GM20000 (cell line): Measurements from ENCODE around the gene CDKAL1.
"Not testable (repeated sequence)": the region's sequence is repeated elsewhere in the genome, so short reads cannot be mapped to it uniquely, and the experiment has no call there.

Experiments
- DNase-seq: peaks from one replicate; pipeline ENCODE4 v3.0.0; 2012; ENCODE audit warnings: low spot score
- TF ChIP-seq, protein P1 (sequence below): IDR thresholded peaks from 2 replicates; pipeline ENCODE4 v1.5.1; 2012; ENCODE audit warnings: mild to moderate bottlenecking, control low read depth; ENCODE audit errors: extremely low read depth, missing control alignments

Gene CDKAL1

DNA sequence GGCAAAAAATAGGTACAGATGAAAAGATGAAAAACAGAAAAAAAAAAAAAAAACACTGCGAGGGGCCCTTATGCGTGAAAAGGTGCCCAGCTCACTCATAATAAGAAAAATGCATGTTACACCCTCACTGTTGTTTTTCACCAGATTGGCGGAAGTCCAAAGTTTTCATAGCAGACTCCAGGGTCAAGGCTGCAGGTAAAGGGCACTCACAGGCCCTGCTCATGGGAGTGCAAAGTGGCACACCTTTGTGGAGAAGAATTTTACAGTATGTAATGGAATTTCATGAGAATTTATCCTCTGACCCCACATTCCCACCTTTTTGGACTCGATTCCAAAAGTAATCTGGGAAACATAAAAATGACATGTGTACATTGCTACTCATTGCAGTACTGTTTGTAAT is 108.2 kb downstream of the CDKAL1 start:
- no peak for DNase-seq
- TF ChIP-seq, protein P1, sequence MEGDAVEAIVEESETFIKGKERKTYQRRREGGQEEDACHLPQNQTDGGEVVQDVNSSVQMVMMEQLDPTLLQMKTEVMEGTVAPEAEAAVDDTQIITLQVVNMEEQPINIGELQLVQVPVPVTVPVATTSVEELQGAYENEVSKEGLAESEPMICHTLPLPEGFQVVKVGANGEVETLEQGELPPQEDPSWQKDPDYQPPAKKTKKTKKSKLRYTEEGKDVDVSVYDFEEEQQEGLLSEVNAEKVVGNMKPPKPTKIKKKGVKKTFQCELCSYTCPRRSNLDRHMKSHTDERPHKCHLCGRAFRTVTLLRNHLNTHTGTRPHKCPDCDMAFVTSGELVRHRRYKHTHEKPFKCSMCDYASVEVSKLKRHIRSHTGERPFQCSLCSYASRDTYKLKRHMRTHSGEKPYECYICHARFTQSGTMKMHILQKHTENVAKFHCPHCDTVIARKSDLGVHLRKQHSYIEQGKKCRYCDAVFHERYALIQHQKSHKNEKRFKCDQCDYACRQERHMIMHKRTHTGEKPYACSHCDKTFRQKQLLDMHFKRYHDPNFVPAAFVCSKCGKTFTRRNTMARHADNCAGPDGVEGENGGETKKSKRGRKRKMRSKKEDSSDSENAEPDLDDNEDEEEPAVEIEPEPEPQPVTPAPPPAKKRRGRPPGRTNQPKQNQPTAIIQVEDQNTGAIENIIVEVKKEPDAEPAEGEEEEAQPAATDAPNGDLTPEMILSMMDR = no peak

DNA sequence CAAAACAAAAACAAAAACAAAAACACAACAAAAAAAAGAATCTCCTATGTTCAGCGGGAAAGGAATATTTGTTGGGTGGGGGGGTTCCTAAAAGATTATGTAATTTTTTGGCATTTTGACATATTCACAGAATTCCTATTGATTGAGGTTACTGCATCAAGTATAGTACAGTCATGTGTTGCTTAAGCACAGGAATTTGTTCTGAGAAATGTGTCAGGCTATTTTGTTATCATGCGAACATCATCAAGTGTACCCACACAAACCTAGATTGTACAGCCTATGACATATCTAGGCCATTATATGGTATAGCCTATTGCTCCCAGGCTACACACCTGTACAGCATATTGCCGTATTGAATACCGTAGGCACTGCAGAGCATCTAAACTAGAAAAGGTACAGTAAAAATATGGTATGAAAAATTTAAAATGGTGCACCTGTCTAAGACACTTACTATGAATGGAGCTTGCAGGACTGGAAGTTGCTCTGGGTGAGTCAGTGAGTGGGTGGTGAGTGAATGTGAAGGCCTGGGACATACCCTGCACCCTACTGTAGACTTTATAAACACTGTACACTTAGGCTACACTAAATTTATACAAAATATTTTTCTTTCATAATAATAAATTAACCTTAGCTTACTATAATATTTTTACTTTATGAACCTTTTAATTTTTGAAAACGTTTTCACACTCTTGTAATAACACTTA is 110.6 kb downstream of the CDKAL1 start:
- DNase-seq = no peak
- TF ChIP-seq, protein P1 = no peak

DNA sequence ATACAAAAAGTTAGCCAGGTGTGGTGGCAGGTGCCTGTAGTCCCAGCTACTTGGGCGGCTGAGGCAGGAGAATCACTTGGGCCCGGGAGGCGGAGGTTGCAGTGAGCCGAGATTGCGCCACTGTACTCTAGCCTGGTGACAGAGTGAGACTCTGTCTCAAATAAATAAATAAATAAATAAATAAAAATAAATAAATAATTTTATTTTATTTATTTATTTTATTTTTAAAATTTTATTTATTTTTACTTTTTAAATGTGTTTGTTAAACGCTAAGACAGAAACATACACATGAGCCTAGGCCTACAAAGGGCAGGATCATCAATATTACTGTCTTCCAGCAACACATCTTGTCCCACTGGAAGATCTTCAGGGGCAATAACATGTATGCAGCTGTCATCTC is 111.3 kb downstream of the CDKAL1 start:
- not testable (repeated sequence) for DNase-seq

DNA sequence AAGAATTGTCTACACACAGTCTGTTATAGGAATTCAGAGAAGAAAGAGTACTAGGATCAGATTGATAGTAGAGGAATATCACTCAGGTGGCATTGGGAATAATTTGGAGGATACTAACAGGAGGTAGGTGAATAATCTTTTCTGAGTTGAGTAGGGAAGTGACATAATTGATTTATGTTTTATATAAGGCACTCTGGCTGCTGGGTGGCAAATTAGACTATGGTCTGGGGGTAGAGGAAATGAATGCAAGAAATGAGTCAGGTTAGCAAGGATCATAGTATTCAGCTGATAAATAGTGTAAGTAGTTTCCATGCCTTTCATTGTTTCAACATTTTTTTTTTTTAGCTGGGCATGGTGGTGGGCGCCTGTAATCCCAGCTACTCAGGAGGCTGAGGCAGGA is 113.3 kb downstream of the CDKAL1 start:
- TF ChIP-seq, protein P1 = no peak
- no peak for DNase-seq

DNA sequence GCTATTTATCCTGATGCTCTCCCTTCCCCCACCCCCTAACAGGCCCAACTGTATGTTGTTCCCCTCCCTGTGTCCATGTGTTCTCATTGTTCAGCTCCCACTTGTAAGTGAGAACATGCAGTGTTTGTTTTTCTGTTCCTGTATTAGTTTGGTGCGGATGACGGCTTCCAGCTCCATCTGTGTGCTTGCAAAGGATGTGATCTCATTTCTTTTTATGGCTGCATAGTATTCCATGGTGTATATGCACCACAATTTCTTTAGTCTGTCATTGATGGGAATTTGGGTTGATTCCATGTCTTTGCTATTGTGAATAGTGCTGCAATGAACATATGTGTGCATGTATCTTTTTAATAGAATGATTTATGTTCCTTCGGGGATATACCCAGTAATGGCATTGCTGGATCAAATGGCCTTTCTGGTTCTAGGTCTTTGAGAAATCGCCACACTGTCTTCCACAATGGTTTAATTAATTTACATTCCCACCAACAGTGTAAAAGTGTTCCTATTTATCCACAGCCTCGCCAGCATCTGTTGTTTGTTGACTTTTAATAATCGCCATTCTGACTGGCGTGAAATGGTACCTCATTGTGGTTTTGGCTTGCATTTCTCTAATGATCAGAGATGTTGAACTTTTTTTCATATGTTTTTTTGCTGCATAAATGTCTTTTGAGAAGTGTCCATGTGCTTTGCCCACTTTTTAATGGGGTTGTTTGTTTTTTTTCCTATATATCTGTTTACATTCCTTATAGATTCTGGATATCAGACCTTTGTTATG is 115.6 kb downstream of the CDKAL1 start:
- not testable (repeated sequence) for DNase-seq

DNA sequence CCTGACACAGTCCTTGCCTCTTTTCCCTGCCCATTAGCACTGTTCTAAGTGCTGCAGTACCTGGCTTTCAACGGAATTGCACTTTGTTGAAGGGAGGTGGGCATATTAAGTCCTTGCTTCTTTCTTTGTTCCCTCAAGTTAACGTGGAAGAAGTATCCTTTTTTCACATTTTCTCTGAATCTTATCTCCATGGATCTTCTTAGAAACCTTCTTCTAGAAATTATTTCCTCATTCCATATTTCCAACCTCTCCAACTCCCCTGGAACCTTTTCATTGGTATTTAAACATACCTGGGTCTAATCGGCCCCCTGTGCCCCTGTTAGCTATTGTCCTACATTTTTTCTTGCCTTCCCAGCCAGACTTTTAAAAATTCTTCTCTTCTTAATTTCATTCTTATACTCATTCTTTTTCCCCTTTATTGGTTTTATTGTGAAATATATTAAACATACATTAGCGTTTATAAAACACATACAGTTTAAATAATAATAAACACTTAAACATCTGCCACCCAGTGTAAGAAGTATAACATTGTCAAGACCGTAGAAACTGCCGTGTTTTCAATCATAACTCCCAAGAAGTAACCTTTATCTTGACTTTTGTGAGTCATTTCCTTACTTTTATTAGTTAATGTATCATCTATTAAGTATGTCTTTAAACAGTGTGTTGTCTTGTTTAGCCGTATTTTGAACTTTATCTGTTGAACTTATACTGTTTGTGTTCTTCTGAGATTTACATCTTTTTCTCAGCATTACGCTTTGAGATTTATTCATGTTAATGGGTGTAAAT is 118.2 kb downstream of the CDKAL1 start:
- DNase-seq = no peak
- TF ChIP-seq, protein P1 = no peak

DNA sequence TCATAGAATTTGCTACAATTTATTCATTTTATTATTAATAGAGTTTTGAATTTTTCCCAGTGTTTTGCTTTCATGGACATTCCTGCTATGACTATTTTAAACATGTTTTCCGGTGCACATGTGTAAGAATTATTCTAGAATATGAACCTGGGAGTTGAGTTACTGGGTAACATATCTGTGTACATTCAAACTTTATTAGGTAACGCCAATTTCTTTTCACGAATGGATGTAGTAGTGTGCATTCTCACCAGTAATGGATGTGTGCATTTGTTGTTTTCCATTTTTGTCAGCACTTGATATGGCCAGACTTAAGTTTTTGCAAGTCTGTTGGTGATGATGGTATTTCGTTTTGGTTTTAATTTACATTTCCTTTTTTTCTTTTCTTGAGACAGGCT is 118.8 kb downstream of the CDKAL1 start:
- no peak for DNase-seq
- TF ChIP-seq, protein P1 = no peak

DNA sequence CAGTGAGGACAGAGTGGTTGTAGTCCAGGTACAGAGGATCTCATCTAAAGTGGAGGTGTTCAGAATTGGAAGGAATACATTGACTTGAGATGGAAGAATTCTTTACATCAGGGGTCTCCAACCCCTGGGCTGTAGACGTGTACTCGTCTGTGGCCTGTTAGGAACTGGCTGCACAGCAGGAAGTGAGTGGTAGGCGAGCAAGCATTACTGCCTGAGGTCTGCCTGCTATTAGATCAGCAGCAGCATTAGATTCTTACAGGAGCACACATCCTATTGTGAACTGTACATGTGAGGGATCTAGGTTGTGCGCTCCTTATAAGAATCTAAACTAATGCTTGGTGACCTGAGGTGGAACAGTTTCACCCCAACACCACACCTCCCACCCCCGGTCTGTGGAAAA is 121.1 kb downstream of the CDKAL1 start:
- no peak for DNase-seq
- TF ChIP-seq, protein P1 = no peak
